HFF-Myc (cell line): ENCODE measurements around the gene CREB3L2.

Source experiments
- DNase-seq: peaks from one replicate; pipeline ENCODE4 v3.0.0-alpha.2; 2011; ENCODE audit warnings: low read depth; ENCODE audit errors: extremely low read depth
- H3K4me3 ChIP-seq: replicated peaks from 2 replicates; pipeline ENCODE4 v1.5.1; 2011; ENCODE audit warnings: low read depth, mild to moderate bottlenecking, control low read depth, low read length
- CTCF ChIP-seq: IDR thresholded peaks from 2 replicates; pipeline ENCODE4 v1.5.1; 2012; ENCODE audit warnings: mild to moderate bottlenecking, low read depth, low read length, control low read depth; ENCODE audit errors: missing control alignments

Gene CREB3L2

GRCh38 chr7:137871170-137871915 is 130.5 kb downstream of the CREB3L2 start:
- TF ChIP-seq CTCF, result no peak
- no peak for DNase-seq

GRCh38 chr7:137870684-137871083 is 131.2 kb downstream of the CREB3L2 start:
- no peak overlapping the region for H3K4me3 ChIP-seq
- DNase-seq, result no peak
- TF ChIP-seq CTCF, result no peak

More at GRCh38 chr7:137871170-137871915, 130.5 kb downstream of the CREB3L2 start:
- no peak overlapping the region for H3K4me3 ChIP-seq

- no peak overlapping the region for H3K4me3 ChIP-seq
- TF ChIP-seq CTCF, result no peak
Measured at GRCh38 chr7:137870078-137870477, 131.8 kb downstream of the CREB3L2 start.

GRCh38 chr7:137869260-137869659 is 132.6 kb downstream of the CREB3L2 start:
- DNase-seq, result no peak
- no peak overlapping the region for H3K4me3 ChIP-seq
- TF ChIP-seq CTCF, result no peak

More at GRCh38 chr7:137870078-137870477, 131.8 kb downstream of the CREB3L2 start:
- no peak for DNase-seq

- TF ChIP-seq CTCF, result no peak
- no peak overlapping the region for H3K4me3 ChIP-seq
- no peak for DNase-seq
Measured at GRCh38 chr7:137867289-137867688, 134.6 kb downstream of the CREB3L2 start.

GRCh38 chr7:137865764-137866163 is 136.1 kb downstream of the CREB3L2 start:
- H3K4me3 ChIP-seq, result no peak overlapping the region
- no peak for TF ChIP-seq CTCF
- no peak for DNase-seq

- DNase-seq, result no peak
- no peak overlapping the region for H3K4me3 ChIP-seq
- no peak for TF ChIP-seq CTCF
Measured at GRCh38 chr7:137862964-137863363, 138.9 kb downstream of the CREB3L2 start.
